GM12878 (cell line): Measurements from ENCODE around the gene TMIGD2. TPM values are rescaled to one million over a fixed set of nuclear protein-coding genes. Genes with fewer than 3 reads are reported as not detected.

Source experiments
- ATAC-seq: fragments of 200-7000 bp; cut with Tn5 transposase; 3 replicates; pipeline ENCODE4 v1.9.1; 2020; ENCODE audit warnings: mild to moderate bottlenecking, moderate library complexity
- BruUV-seq: library from RNA; stranded (reverse); fragments of 400-500 nt; replicated peaks from 2 replicates; lab custom pipeline; 2021; lab: Mats Ljungman, UMichigan
- CTCF ChIA-PET: fragments of 300-600 bp; sonication (Branson Sonifier 250); formaldehyde crosslinking; extraction: SDS; loops from one replicate; lab custom pipeline; 2021; ENCODE audit warnings: inconsistent platforms; lab: Yijun Ruan, JAX
- POLR2A ChIA-PET: fragments of 350-600 bp; formaldehyde crosslinking; extraction: SDS; loops from one replicate; lab custom pipeline; 2021; ENCODE audit warnings: inconsistent platforms; lab: Charles Lee
- RAD21 ChIA-PET: fragments of 300-600 bp; sonication (Branson Sonifier 250); formaldehyde crosslinking; loops from one replicate; lab custom pipeline; 2023; ENCODE audit warnings: antibody characterized with exemption; ENCODE audit not compliant: unreplicated experiment; lab: Charles Lee
- SMC1A ChIA-PET: fragments of 300-600 bp; sonication (Branson Sonifier 250); formaldehyde crosslinking; loops from one replicate; lab custom pipeline; 2023; ENCODE audit not compliant: unreplicated experiment, uncharacterized antibody; lab: Charles Lee
- DNase-seq: peaks from one replicate; pipeline ENCODE4 v3.0.0-alpha.2; 2011; ENCODE audit warnings: low read depth, low spot score
- FAIRE-seq: peaks from 3 replicates; lab custom pipeline; 2011; peaks lifted over from hg19 to GRCh38; lab: Jason Lieb, UNC
- H2AFZ ChIP-seq: 2 replicates; pipeline ENCODE4 v1.6.0; 2011; ENCODE audit warnings: low read depth, low read length, control low read depth; ENCODE audit not compliant: control insufficient read depth
- H3K27ac ChIP-seq: 2 replicates; pipeline ENCODE4 v1.5.1; 2011; ENCODE audit warnings: control low read depth; ENCODE audit not compliant: control insufficient read depth, insufficient read depth
- H3K27me3 ChIP-seq, 2 experiments: replicated peaks in 1 of 2; 2 replicates each; pipeline versions ENCODE4 v1.6.0 to v1.6.1; 2011; ENCODE audit warnings: low read length in 1 of 2; ENCODE audit not compliant: control insufficient read depth in 2 of 2, insufficient read depth in 2 of 2
- H3K36me3 ChIP-seq, 2 experiments: 2 replicates each; pipeline ENCODE4 v1.5.1; 2011; ENCODE audit warnings: low read length in 1 of 2; ENCODE audit not compliant: control insufficient read depth in 2 of 2, insufficient read depth in 2 of 2
- H3K4me1 ChIP-seq: 2 replicates; pipeline ENCODE4 v1.6.1; 2011; ENCODE audit warnings: mild to moderate bottlenecking, low read length, moderate library complexity, mixed read lengths; ENCODE audit not compliant: control insufficient read depth, insufficient read depth
- H3K4me2 ChIP-seq: 2 replicates; pipeline ENCODE4 v1.6.0; 2011; ENCODE audit warnings: control low read depth; ENCODE audit not compliant: control insufficient read depth, insufficient read depth
- H3K4me3 ChIP-seq: fragments of 200-600 bp; sonication (generic); 2 replicates; pipeline ENCODE4 v1.5.1; 2016
- H3K79me2 ChIP-seq: 2 replicates; pipeline ENCODE4 v1.6.0; 2011; ENCODE audit warnings: low read length; ENCODE audit not compliant: control insufficient read depth, insufficient read depth
- H3K9ac ChIP-seq: 2 replicates; pipeline ENCODE4 v1.8.0; 2011; ENCODE audit warnings: low read length, control low read depth, mixed read lengths; ENCODE audit not compliant: control insufficient read depth, insufficient read depth
- H3K9me3 ChIP-seq: replicated peaks from 3 replicates; pipeline ENCODE4 v1.5.1; 2011; ENCODE audit warnings: mild to moderate bottlenecking, low read length; ENCODE audit not compliant: control insufficient read depth, insufficient read depth
- H4K20me1 ChIP-seq: 2 replicates; pipeline ENCODE4 v1.6.0; 2011; ENCODE audit not compliant: control insufficient read depth, insufficient read depth
- CBFB ChIP-seq: IDR thresholded peaks from 2 replicates; pipeline ENCODE4 v1.6.1; 2016; ENCODE audit warnings: antibody characterized with exemption, low read depth
- CREB1 ChIP-seq: IDR thresholded peaks from 2 replicates; pipeline ENCODE4 v1.6.1; 2012; ENCODE audit warnings: low read depth, mild to moderate bottlenecking, inconsistent platforms
- MEF2B ChIP-seq: fragments of 450-650 bp; IDR thresholded peaks from 2 replicates; pipeline ENCODE4 v1.6.1; 2018; ENCODE audit warnings: mild to moderate bottlenecking, moderate library complexity; ENCODE audit not compliant: partially characterized antibody, poor library complexity, severe bottlenecking
- NR2F1 ChIP-seq: fragments of 450-650 bp; conservative IDR thresholded peaks from 2 replicates; pipeline ENCODE4 v1.6.1; 2017; ENCODE audit warnings: mild to moderate bottlenecking
- NRF1 ChIP-seq: conservative IDR thresholded peaks from 2 replicates; pipeline ENCODE4 v1.6.1; 2011; ENCODE audit warnings: mild to moderate bottlenecking, low read depth, low read length, improper control_type of control experiment
- POLR2AphosphoS5 ChIP-seq: IDR thresholded peaks from 2 replicates; pipeline ENCODE4 v1.6.1; 2011; ENCODE audit warnings: mild to moderate bottlenecking, low read length, inconsistent platforms
- RFX5 ChIP-seq: IDR thresholded peaks from 2 replicates; pipeline ENCODE4 v1.6.1; 2011; ENCODE audit warnings: low read depth, low read length, improper control_type of control experiment
- ZBED1 ChIP-seq: IDR thresholded peaks from 2 replicates; pipeline ENCODE4 v1.6.1; 2016; ENCODE audit warnings: borderline replicate concordance
- ZBTB33 ChIP-seq: fragments of 450-650 bp; IDR thresholded peaks from 2 replicates; pipeline ENCODE4 v1.6.1; 2017; ENCODE audit warnings: mild to moderate bottlenecking
- WGBS: methylation state at CpG from one replicate; pipeline ENCODE4 v1.1.6; 2016; ENCODE audit warnings: low lambda C conversion rate; ENCODE audit not compliant: insufficient replicate concordance, insufficient coverage; ENCODE audit errors: missing lambda C conversion rate; 5-methylcytosine and 5-hydroxymethylcytosine counted together
- in situ Hi-C: fragments of 300-500 bp; cut with MboI; formaldehyde crosslinking; loops from 9 replicates; pipeline ENCODE4 v1.14.3; 2018; ENCODE audit warnings: mixed read lengths
- intact Hi-C: fragments of 100-400 bp; cut with micrococcal nuclease; formaldehyde crosslinking; loops from one replicate; pipeline ENCODE4 v1.14.2; 2022; ENCODE audit not compliant: unreplicated experiment
- polyA plus RNA-seq, 11 experiments: library from polyadenylated mRNA; depleted of rRNA in 4 of 11; unstranded in 6 of 11; stranded (reverse) in 5 of 11; fragments of >200 nt; fragmentation: Nextera tagmentation in 4 of 11; fragmentation: Illumina TruSeq in 1 of 11; extraction: Ambion mirVana in 4 of 11; extraction: Trizol in 1 of 11; gene quantifications; 1 replicate in 1 of 11; 2 replicates in 10 of 11; pipeline versions ENCODE4 v1.2.1 to v1.2.3, GENCODE V29; 2011 to 2016; ENCODE audit warnings: inconsistent platforms in 2 of 11, missing spikeins in 2 of 11, low read depth in 1 of 11
- total RNA-seq, 4 experiments: library from RNA; depleted of rRNA in 3 of 4; stranded (reverse); fragments of >200 nt in 3 of 4; fragmentation: Illumina TruSeq in 1 of 4; extraction: Trizol in 1 of 4; gene quantifications; 2 replicates each; pipeline versions ENCODE4 v1.2.1 to v1.2.3, GENCODE V29; 2013 to 2021
- TF ChIP-seq, protein P1 (sequence below), 3 experiments: IDR thresholded peaks in 2 of 3; conservative IDR thresholded peaks in 1 of 3; 2 replicates each; pipeline ENCODE4 v1.5.1; 2011; ENCODE audit warnings: low read depth in 3 of 3, low read length in 3 of 3, mild to moderate bottlenecking in 3 of 3, control low read depth in 2 of 3, moderate library complexity in 2 of 3, inconsistent platforms in 1 of 3, mixed read lengths in 1 of 3; ENCODE audit not compliant: control insufficient read depth in 2 of 3, insufficient read depth in 1 of 3; ENCODE audit errors: extremely low read depth in 1 of 3
- TF ChIP-seq, protein P2 (sequence below): fragments of 450-650 bp; IDR thresholded peaks from 2 replicates; pipeline ENCODE4 v1.6.1; 2017; ENCODE audit warnings: mild to moderate bottlenecking, moderate library complexity

Gene TMIGD2
- total and polyA plus RNA-seq, 10 of the 15 experiments (the other 5 are each of a cell fraction or from before 2014, with no cell fraction given), result 0.09 to 0.40 (median 0.14) TPM; not detected in 5

GRCh38 chr19:4347521-4347920 is 45.3 kb upstream of the TMIGD2 start:
- no peak for FAIRE-seq
- peaks cover 5% of the 10 kb centered on the region for H3K4me1 ChIP-seq
- intact Hi-C loops, result no loop called here

More at GRCh38 chr19:4347521-4347920, 45.3 kb upstream of the TMIGD2 start:
- ChIA-PET RAD21 (no interaction called here), SMC1A (interaction anchor here (0.6 kb wide), 1 partner anchor 90 kb away, joined by 3 read pairs; no protein-coding TSS in a partner anchor), CTCF (no interaction called here), POLR2A (interaction anchor here (0.6 kb wide), 1 partner anchor 49 kb away, joined by 4 read pairs; no protein-coding TSS in a partner anchor)
- Histone ChIP-seq H3K9ac (no peak overlapping the region), H3K79me2 (peaks cover 3% of the 10 kb centered on the region), H3K27ac (no peak overlapping the region), H3K4me2 (no peak overlapping the region), H4K20me1 (no peaks in the 10 kb centered on the region), H3K27me3 (no peaks in the 10 kb centered on the region), H2AFZ (no peak overlapping the region), H3K9me3 (no peaks in the 10 kb centered on the region), H3K4me3 (no peak overlapping the region), H3K36me3 (no peaks in the 10 kb centered on the region; a peak in 3 of 4 replicates)
- BruUV-seq, result no TSS peak
- in situ Hi-C loops, result no loop called here
- DNase-seq (no peak), ATAC-seq (no peak)
- 88% methylated on average over 6 of the region's 6 CpGs for WGBS
- TF ChIP-seq NR2F1 (no peak), NRF1 (no peak), ZBED1 (no peak), CBFB (no peak), ZBTB33 (no peak), MEF2B (no peak), CREB1 (no peak), POLR2AphosphoS5 (no peak), RFX5 (no peak)
- TF ChIP-seq, protein P1, sequence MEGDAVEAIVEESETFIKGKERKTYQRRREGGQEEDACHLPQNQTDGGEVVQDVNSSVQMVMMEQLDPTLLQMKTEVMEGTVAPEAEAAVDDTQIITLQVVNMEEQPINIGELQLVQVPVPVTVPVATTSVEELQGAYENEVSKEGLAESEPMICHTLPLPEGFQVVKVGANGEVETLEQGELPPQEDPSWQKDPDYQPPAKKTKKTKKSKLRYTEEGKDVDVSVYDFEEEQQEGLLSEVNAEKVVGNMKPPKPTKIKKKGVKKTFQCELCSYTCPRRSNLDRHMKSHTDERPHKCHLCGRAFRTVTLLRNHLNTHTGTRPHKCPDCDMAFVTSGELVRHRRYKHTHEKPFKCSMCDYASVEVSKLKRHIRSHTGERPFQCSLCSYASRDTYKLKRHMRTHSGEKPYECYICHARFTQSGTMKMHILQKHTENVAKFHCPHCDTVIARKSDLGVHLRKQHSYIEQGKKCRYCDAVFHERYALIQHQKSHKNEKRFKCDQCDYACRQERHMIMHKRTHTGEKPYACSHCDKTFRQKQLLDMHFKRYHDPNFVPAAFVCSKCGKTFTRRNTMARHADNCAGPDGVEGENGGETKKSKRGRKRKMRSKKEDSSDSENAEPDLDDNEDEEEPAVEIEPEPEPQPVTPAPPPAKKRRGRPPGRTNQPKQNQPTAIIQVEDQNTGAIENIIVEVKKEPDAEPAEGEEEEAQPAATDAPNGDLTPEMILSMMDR (IDR thresholded peaks at IDR 0.05 in 2 of 3, conservative IDR thresholded peaks at IDR 0.05 in 1 of 3; ENCODE audit: control insufficient read depth in 2 of 3, extremely low read depth in 1 of 3, insufficient read depth in 1 of 3, low read depth in 3 of 3, low read length in 3 of 3), result no peak
- TF ChIP-seq, protein P2, sequence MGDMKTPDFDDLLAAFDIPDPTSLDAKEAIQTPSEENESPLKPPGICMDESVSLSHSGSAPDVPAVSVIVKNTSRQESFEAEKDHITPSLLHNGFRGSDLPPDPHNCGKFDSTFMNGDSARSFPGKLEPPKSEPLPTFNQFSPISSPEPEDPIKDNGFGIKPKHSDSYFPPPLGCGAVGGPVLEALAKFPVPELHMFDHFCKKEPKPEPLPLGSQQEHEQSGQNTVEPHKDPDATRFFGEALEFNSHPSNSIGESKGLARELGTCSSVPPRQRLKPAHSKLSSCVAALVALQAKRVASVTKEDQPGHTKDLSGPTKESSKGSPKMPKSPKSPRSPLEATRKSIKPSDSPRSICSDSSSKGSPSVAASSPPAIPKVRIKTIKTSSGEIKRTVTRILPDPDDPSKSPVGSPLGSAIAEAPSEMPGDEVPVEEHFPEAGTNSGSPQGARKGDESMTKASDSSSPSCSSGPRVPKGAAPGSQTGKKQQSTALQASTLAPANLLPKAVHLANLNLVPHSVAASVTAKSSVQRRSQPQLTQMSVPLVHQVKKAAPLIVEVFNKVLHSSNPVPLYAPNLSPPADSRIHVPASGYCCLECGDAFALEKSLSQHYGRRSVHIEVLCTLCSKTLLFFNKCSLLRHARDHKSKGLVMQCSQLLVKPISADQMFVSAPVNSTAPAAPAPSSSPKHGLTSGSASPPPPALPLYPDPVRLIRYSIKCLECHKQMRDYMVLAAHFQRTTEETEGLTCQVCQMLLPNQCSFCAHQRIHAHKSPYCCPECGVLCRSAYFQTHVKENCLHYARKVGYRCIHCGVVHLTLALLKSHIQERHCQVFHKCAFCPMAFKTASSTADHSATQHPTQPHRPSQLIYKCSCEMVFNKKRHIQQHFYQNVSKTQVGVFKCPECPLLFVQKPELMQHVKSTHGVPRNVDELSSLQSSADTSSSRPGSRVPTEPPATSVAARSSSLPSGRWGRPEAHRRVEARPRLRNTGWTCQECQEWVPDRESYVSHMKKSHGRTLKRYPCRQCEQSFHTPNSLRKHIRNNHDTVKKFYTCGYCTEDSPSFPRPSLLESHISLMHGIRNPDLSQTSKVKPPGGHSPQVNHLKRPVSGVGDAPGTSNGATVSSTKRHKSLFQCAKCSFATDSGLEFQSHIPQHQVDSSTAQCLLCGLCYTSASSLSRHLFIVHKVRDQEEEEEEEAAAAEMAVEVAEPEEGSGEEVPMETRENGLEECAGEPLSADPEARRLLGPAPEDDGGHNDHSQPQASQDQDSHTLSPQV, result no peak
